ENCODE results near the gene MCRS1. TPM values are rescaled to one million over a fixed set of nuclear protein-coding genes. Genes with fewer than 3 reads are reported as not detected.

Gene MCRS1
- total RNA-seq, 4 donors from 2014 or later, result 28.7 to 62.0 (median 34.6) TPM

DNA sequence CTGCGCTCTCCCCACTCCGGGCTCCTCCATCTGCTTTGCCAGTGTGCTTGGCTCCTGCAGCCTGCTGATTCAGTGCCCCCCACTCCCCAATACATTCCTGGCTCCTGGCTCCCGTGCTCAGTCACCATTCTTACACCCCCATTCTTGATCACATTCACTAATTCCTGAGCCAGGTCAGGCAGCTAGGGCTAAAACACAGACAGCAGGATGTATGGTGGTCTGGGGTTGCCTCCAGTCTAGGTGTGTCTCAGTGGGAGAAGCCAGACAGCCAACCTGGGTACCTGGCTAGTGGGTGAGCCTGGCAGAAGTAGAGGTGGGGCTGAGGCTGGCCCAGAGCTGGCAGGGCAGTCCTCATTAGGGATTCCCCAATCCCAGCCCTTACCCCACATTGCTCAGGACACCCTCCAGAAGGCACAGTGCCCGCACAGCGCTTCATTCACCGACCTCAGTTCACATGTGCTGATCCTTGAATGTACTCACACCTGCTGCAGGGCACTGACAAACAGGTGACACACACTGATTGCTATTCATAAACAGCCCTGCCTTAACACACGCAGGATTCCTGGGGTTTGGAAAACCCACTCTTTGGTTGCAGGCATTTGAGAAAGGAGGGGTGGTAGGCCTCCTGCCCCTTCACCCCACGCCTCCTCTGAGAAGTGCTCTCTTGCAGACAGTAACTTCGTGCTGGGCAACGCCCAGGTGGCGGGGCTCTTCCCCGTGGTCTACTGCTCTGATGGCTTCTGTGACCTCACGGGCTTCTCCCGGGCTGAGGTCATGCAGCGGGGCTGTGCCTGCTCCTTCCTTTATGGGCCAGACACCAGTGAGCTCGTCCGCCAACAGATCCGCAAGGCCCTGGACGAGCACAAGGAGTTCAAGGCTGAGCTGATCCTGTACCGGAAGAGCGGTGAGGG, 27.5 kb downstream of the MCRS1 start:
- Histone ChIP-seq H3K4me1 (peaks cover 8 to 14% of the 10 kb centered on the region in 2 donors), H3K27me3 (peaks cover 28 to 35% (median 35%) of the 10 kb centered on the region in 3 donors), H3K4me3 (no peak overlapping the region), H3K36me3 (no peaks in the 10 kb centered on the region), H3K27ac (no peak overlapping the region), H3K9me3 (no peaks in the 10 kb centered on the region)
- no peak for DNase-seq
- in situ Hi-C loops (cut with MboI; ENCODE audit: low sequenced_read_pairs in 4 of 4) (no loop called here), intact Hi-C loops (cut with DNase I; ENCODE audit: low total_unique reads) (no loop called here)
- ATAC-seq, result no peak
- TF ChIP-seq, protein P1, sequence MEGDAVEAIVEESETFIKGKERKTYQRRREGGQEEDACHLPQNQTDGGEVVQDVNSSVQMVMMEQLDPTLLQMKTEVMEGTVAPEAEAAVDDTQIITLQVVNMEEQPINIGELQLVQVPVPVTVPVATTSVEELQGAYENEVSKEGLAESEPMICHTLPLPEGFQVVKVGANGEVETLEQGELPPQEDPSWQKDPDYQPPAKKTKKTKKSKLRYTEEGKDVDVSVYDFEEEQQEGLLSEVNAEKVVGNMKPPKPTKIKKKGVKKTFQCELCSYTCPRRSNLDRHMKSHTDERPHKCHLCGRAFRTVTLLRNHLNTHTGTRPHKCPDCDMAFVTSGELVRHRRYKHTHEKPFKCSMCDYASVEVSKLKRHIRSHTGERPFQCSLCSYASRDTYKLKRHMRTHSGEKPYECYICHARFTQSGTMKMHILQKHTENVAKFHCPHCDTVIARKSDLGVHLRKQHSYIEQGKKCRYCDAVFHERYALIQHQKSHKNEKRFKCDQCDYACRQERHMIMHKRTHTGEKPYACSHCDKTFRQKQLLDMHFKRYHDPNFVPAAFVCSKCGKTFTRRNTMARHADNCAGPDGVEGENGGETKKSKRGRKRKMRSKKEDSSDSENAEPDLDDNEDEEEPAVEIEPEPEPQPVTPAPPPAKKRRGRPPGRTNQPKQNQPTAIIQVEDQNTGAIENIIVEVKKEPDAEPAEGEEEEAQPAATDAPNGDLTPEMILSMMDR (IDR thresholded peaks at IDR 0.05 in 4 of 5, conservative IDR thresholded peaks at IDR 0.05 in 1 of 5), result no peak
- no peak for TF ChIP-seq POLR2A (IDR thresholded peaks at IDR 0.05)

DNA sequence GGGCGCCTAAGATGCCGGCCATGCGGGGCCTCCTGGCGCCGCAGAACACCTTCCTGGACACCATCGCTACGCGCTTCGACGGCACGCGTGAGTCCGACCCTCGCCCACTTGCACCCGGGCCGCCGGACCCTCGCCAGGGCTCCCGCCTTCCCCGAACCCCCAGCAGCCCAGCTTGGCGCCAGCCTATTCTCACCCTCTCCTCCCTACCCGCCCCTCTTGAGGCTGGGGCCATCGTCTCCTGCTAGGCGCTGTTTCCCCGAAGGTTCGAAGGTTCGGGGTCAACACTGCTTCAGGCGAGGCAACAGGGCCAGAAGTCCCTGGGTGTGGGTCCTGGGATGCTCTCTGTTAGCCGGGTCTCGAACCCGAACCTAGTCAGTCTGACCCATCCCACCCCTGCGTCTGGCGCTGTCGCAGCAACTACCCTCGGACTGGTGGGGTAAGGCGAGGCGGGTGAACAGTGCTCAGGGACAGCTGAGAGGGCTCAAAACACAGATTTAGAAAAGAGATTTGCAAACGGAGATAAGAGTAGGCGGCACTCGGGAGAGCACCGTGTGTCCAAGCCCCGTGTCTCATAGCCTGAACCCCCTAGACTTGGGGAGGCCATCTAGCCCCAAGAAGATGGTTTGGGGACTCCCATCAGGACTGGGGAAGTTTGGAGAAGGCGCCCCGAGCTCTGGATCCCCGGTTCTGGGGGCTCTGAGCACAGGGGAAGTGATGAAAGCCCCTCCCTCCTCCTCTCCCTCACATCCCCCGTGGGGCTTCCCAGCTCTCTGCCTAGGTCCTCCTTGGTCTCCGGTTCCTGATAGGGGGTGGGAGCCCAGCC, 28.3 kb downstream of the MCRS1 start:
- Histone ChIP-seq H3K36me3 (no peaks in the 10 kb centered on the region), H3K4me1 (peaks cover 8 to 14% of the 10 kb centered on the region in 2 donors), H3K27me3 (peaks cover 28 to 35% (median 35%) of the 10 kb centered on the region in 3 donors), H3K4me3 (no peak overlapping the region), H3K9me3 (no peaks in the 10 kb centered on the region), H3K27ac (no peak overlapping the region)
- TF ChIP-seq POLR2A (IDR thresholded peaks at IDR 0.05), result no peak
- TF ChIP-seq, protein P1 (IDR thresholded peaks at IDR 0.05 in 4 of 5, conservative IDR thresholded peaks at IDR 0.05 in 1 of 5), result no peak
- intact Hi-C loops (cut with DNase I; ENCODE audit: low total_unique reads), result no loop called here
- in situ Hi-C loops (cut with MboI; ENCODE audit: low sequenced_read_pairs in 4 of 4), result no loop called here
- DNase-seq (no peak), ATAC-seq (no peak)

DNA sequence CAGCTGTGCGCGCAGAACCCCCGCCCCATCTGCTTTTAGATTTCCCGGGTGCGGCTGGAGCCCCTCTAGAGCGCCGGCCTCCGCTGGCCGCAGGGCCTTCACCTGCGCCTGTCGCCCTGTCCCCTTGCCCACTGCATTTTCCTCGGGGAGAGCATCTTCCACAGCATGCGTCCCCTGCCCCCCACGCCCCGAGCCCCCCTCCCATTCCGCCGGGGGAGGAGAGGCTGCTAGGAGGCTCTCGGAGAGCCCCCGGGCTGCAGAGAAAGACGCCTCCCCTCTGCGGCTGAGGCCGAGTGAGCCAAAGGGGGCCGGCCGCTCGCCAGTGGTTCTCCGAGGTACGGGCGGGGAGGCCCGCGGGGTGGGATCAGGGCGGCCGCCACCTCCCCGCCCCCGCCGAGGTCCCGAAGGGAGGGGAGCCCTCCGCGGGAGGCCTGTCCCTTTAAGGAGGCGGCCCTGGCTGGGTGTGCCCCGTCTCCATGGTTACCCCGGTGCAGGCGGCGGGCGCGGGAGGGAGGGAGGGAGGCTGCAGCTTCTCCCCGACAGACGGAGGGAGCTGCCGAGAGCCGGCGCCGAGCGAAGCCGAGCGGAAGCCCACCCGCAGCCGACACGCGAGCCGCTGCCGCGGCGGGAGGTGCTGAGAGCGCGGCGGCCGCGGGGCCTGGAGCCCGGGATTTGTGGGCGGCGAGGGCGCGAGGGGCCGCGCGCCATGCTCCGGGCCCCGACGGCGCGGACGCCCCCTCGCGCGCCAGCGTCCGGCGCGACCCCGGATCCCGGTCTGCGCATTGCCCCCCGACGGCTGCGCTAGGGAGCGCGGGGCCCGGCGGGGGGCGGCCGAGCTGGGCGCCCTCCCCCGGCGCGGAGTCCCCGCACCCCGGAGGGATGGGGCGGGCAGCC, 29.2 kb downstream of the MCRS1 start, which contains the start of gene KCNH3:
Gene KCNH3 (plus strand): TSS at position 521 of the 894 bp plus-strand sequence. CDS start 387 bp downstream, outside the sequence.
- Histone ChIP-seq H3K4me1 (peaks cover 8 to 14% of the 10 kb centered on the region in 2 donors), H3K4me3 (peak within 1 kb of the TSS; percentile 55 to 62 (median 60)), H3K36me3 (no peaks in the 10 kb centered on the region), H3K9me3 (no peaks in the 10 kb centered on the region), H3K27me3 (peaks cover 28 to 35% (median 35%) of the 10 kb centered on the region in 3 donors), H3K27ac (no peak within 1 kb of the TSS)
- TF ChIP-seq, protein P1 (IDR thresholded peaks at IDR 0.05 in 4 of 5, conservative IDR thresholded peaks at IDR 0.05 in 1 of 5), result no peak
- peak; percentile 57 to 58 for DNase-seq
- in situ Hi-C loops (cut with MboI; ENCODE audit: low sequenced_read_pairs in 4 of 4) (no loop called here), intact Hi-C loops (cut with DNase I; ENCODE audit: low total_unique reads) (no loop called here)
- peak in 1 of 2 donors; percentile 42 for ATAC-seq
